NCI-H1436 (cell line): ENCODE data around the gene AOX1.
"Not testable (repeated sequence)": the region's sequence is repeated elsewhere in the genome, so short reads cannot be mapped to it uniquely, and the experiment has no call there.

ENCODE experiments used
- DNase-seq: peaks from one replicate; lab custom pipeline; 2025; lab: John Stamatoyannopoulos, UW

Gene AOX1

GRCh38 chr2:200668478-200668877 is 82.7 kb downstream of the AOX1 start:
- DNase-seq = no peak

- no peak for DNase-seq
Measured at GRCh38 chr2:200669308-200669707, 83.5 kb downstream of the AOX1 start.

- DNase-seq = no peak
Measured at GRCh38 chr2:200670313-200670712, 84.5 kb downstream of the AOX1 start.

GRCh38 chr2:200670751-200671150 is 84.9 kb downstream of the AOX1 start:
- no peak for DNase-seq

- DNase-seq = no peak
Measured at GRCh38 chr2:200673191-200673590, 87.4 kb downstream of the AOX1 start.

GRCh38 chr2:200674837-200675236 is 89.0 kb downstream of the AOX1 start:
- no peak for DNase-seq

- DNase-seq = no peak
Measured at GRCh38 chr2:200677171-200677570, 91.4 kb downstream of the AOX1 start.

- DNase-seq = no peak
Measured at GRCh38 chr2:200677721-200678532, 92.1 kb downstream of the AOX1 start.

GRCh38 chr2:200679127-200679526 is 93.3 kb downstream of the AOX1 start:
- no peak for DNase-seq

GRCh38 chr2:200679535-200679934 is 93.7 kb downstream of the AOX1 start:
- DNase-seq = no peak

- DNase-seq = no peak
Measured at GRCh38 chr2:200681697-200682096, 95.9 kb downstream of the AOX1 start.

- not testable (repeated sequence) for DNase-seq
Measured at GRCh38 chr2:200682407-200682806, 96.6 kb downstream of the AOX1 start.

- DNase-seq = no peak
Measured at GRCh38 chr2:200687922-200688920, 102.4 kb downstream of the AOX1 start.

- no peak for DNase-seq
Measured at GRCh38 chr2:200689115-200689514, 103.3 kb downstream of the AOX1 start.

GRCh38 chr2:200693836-200694470 is 108.1 kb downstream of the AOX1 start:
- no peak for DNase-seq

GRCh38 chr2:200695191-200695590 is 109.4 kb downstream of the AOX1 start:
- DNase-seq = no peak

- no peak for DNase-seq
Measured at GRCh38 chr2:200695601-200696000, 109.8 kb downstream of the AOX1 start.

- no peak for DNase-seq
Measured at GRCh38 chr2:200698217-200698616, 112.4 kb downstream of the AOX1 start.

GRCh38 chr2:200699310-200699709 is 113.5 kb downstream of the AOX1 start:
- DNase-seq = no peak

GRCh38 chr2:200700856-200701255 is 115.0 kb downstream of the AOX1 start:
- DNase-seq = no peak

- DNase-seq = no peak
Measured at GRCh38 chr2:200702044-200702443, 116.2 kb downstream of the AOX1 start.

- no peak for DNase-seq
Measured at GRCh38 chr2:200702646-200703118, 116.9 kb downstream of the AOX1 start.
